ENCODE data around the gene LDB1. TPM values are rescaled to one million over a fixed set of nuclear protein-coding genes. Genes with fewer than 3 reads are reported as not detected.

The LDB1 gene
- total and polyA plus RNA-seq, 10 of the 15 experiments (the other 5 are each of a cell fraction or from before 2014, with no cell fraction given), result 1.7 to 71.5 (median 36.9) TPM

GRCh38 chr10:102133373-102134195 lies 13.4 kb upstream of the LDB1 start (continued):
- TF ChIP-seq, protein P1, sequence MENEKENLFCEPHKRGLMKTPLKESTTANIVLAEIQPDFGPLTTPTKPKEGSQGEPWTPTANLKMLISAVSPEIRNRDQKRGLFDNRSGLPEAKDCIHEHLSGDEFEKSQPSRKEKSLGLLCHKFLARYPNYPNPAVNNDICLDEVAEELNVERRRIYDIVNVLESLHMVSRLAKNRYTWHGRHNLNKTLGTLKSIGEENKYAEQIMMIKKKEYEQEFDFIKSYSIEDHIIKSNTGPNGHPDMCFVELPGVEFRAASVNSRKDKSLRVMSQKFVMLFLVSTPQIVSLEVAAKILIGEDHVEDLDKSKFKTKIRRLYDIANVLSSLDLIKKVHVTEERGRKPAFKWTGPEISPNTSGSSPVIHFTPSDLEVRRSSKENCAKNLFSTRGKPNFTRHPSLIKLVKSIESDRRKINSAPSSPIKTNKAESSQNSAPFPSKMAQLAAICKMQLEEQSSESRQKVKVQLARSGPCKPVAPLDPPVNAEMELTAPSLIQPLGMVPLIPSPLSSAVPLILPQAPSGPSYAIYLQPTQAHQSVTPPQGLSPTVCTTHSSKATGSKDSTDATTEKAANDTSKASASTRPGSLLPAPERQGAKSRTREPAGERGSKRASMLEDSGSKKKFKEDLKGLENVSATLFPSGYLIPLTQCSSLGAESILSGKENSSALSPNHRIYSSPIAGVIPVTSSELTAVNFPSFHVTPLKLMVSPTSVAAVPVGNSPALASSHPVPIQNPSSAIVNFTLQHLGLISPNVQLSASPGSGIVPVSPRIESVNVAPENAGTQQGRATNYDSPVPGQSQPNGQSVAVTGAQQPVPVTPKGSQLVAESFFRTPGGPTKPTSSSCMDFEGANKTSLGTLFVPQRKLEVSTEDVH (IDR thresholded peaks at IDR 0.05; ENCODE audit: low read depth, partially characterized antibody), result peak; percentile 71
- no peak for TF ChIP-seq MTA3 (IDR thresholded peaks at IDR 0.05; ENCODE audit: borderline replicate concordance, low read length)
- no peak for TF ChIP-seq BRCA1 (IDR thresholded peaks at IDR 0.05; ENCODE audit: low read depth, low read length)
- TF ChIP-seq NBN (IDR thresholded peaks at IDR 0.05), result no peak
- TF ChIP-seq NFYB (IDR thresholded peaks at IDR 0.05; ENCODE audit: insufficient read depth, low read depth, low read length), result no peak
- TF ChIP-seq CREB1 (IDR thresholded peaks at IDR 0.05; ENCODE audit: low read depth), result no peak
- TF ChIP-seq, protein P2, sequence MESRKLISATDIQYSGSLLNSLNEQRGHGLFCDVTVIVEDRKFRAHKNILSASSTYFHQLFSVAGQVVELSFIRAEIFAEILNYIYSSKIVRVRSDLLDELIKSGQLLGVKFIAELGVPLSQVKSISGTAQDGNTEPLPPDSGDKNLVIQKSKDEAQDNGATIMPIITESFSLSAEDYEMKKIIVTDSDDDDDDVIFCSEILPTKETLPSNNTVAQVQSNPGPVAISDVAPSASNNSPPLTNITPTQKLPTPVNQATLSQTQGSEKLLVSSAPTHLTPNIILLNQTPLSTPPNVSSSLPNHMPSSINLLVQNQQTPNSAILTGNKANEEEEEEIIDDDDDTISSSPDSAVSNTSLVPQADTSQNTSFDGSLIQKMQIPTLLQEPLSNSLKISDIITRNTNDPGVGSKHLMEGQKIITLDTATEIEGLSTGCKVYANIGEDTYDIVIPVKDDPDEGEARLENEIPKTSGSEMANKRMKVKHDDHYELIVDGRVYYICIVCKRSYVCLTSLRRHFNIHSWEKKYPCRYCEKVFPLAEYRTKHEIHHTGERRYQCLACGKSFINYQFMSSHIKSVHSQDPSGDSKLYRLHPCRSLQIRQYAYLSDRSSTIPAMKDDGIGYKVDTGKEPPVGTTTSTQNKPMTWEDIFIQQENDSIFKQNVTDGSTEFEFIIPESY (IDR thresholded peaks at IDR 0.05), result no peak
- TF ChIP-seq IKZF1 (conservative IDR thresholded peaks at IDR 0.05), result no peak
- TF ChIP-seq MXI1 (IDR thresholded peaks at IDR 0.05; ENCODE audit: low read depth, low read length), result peak; percentile 34
- TF ChIP-seq WRNIP1 (IDR thresholded peaks at IDR 0.05; ENCODE audit: borderline replicate concordance, low read depth, low read length), result no peak
- TF ChIP-seq, protein P3, sequence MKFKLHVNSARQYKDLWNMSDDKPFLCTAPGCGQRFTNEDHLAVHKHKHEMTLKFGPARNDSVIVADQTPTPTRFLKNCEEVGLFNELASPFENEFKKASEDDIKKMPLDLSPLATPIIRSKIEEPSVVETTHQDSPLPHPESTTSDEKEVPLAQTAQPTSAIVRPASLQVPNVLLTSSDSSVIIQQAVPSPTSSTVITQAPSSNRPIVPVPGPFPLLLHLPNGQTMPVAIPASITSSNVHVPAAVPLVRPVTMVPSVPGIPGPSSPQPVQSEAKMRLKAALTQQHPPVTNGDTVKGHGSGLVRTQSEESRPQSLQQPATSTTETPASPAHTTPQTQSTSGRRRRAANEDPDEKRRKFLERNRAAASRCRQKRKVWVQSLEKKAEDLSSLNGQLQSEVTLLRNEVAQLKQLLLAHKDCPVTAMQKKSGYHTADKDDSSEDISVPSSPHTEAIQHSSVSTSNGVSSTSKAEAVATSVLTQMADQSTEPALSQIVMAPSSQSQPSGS (IDR thresholded peaks at IDR 0.05; ENCODE audit: low read length), result no peak
- peak; percentile 72; the same call in 1 of the 2 replicates for TF ChIP-seq GATAD2B (conservative IDR thresholded peaks at IDR 0.05; ENCODE audit: low read depth)
- TF ChIP-seq, protein P4, sequence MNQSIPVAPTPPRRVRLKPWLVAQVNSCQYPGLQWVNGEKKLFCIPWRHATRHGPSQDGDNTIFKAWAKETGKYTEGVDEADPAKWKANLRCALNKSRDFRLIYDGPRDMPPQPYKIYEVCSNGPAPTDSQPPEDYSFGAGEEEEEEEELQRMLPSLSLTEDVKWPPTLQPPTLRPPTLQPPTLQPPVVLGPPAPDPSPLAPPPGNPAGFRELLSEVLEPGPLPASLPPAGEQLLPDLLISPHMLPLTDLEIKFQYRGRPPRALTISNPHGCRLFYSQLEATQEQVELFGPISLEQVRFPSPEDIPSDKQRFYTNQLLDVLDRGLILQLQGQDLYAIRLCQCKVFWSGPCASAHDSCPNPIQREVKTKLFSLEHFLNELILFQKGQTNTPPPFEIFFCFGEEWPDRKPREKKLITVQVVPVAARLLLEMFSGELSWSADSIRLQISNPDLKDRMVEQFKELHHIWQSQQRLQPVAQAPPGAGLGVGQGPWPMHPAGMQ (IDR thresholded peaks at IDR 0.05; ENCODE audit: borderline replicate concordance), result no peak
- TF ChIP-seq ASH2L (IDR thresholded peaks at IDR 0.05; ENCODE audit: borderline replicate concordance, low read depth), result no peak
- TF ChIP-seq IRF3 (IDR thresholded peaks at IDR 0.05), result no peak
- TF ChIP-seq, protein P5, sequence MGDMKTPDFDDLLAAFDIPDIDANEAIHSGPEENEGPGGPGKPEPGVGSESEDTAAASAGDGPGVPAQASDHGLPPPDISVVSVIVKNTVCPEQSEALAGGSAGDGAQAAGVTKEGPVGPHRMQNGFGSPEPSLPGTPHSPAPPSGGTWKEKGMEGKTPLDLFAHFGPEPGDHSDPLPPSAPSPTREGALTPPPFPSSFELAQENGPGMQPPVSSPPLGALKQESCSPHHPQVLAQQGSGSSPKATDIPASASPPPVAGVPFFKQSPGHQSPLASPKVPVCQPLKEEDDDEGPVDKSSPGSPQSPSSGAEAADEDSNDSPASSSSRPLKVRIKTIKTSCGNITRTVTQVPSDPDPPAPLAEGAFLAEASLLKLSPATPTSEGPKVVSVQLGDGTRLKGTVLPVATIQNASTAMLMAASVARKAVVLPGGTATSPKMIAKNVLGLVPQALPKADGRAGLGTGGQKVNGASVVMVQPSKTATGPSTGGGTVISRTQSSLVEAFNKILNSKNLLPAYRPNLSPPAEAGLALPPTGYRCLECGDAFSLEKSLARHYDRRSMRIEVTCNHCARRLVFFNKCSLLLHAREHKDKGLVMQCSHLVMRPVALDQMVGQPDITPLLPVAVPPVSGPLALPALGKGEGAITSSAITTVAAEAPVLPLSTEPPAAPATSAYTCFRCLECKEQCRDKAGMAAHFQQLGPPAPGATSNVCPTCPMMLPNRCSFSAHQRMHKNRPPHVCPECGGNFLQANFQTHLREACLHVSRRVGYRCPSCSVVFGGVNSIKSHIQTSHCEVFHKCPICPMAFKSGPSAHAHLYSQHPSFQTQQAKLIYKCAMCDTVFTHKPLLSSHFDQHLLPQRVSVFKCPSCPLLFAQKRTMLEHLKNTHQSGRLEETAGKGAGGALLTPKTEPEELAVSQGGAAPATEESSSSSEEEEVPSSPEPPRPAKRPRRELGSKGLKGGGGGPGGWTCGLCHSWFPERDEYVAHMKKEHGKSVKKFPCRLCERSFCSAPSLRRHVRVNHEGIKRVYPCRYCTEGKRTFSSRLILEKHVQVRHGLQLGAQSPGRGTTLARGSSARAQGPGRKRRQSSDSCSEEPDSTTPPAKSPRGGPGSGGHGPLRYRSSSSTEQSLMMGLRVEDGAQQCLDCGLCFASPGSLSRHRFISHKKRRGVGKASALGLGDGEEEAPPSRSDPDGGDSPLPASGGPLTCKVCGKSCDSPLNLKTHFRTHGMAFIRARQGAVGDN (IDR thresholded peaks at IDR 0.05), result 0 out of 2 replicates have a peak, but pooled peaks have one; percentile 35

Data from GM12878 (cell line).